Activated naive CD8-positive, alpha-beta T cell treated with anti-CD3 and anti-CD28 coated beads, Interleukin-2, amount 50 U/mL, for 16 hours (primary cell): ENCODE measurements around the gene CDH2.

ENCODE experiments used
- DNase-seq: peaks from one replicate; pipeline ENCODE4 v3.0.0-alpha.2; 2020; ENCODE audit warnings: low read depth, low spot score

The CDH2 gene

GRCh38 chr18:28168725-28169124, 8.2 kb downstream of the CDH2 start:
- no peak for DNase-seq

GRCh38 chr18:28167835-28168349, 9.0 kb downstream of the CDH2 start:
- DNase-seq: no peak

- DNase-seq: no peak
These were observed 12.0 kb downstream of the CDH2 start for GRCh38 chr18:28164771-28165483.

- no peak for DNase-seq
These were observed 13.6 kb downstream of the CDH2 start for GRCh38 chr18:28163201-28163775.

- DNase-seq: no peak
These were observed 15.0 kb downstream of the CDH2 start for GRCh38 chr18:28161608-28162599.

GRCh38 chr18:28159055-28159454, 17.9 kb downstream of the CDH2 start:
- no peak for DNase-seq

GRCh38 chr18:28158083-28158581, 18.8 kb downstream of the CDH2 start:
- no peak for DNase-seq

- no peak for DNase-seq
These were observed 23.4 kb downstream of the CDH2 start for GRCh38 chr18:28153485-28154065.

- no peak for DNase-seq
These were observed 24.2 kb downstream of the CDH2 start for GRCh38 chr18:28152754-28153153.

GRCh38 chr18:28152354-28152753, 24.6 kb downstream of the CDH2 start:
- DNase-seq: no peak

- no peak for DNase-seq
These were observed 25.5 kb downstream of the CDH2 start for GRCh38 chr18:28151434-28151833.

- no peak for DNase-seq
These were observed 26.0 kb downstream of the CDH2 start for GRCh38 chr18:28150925-28151324.

- DNase-seq: no peak
These were observed 27.0 kb downstream of the CDH2 start for GRCh38 chr18:28149810-28150420.

GRCh38 chr18:28147674-28148171, 29.2 kb downstream of the CDH2 start:
- DNase-seq: no peak

- no peak for DNase-seq
These were observed 33.2 kb downstream of the CDH2 start for GRCh38 chr18:28143725-28144124.

GRCh38 chr18:28138816-28139215, 38.1 kb downstream of the CDH2 start:
- no peak for DNase-seq

GRCh38 chr18:28136071-28136470, 40.9 kb downstream of the CDH2 start:
- DNase-seq: no peak

GRCh38 chr18:28134774-28135173, 42.2 kb downstream of the CDH2 start:
- DNase-seq: no peak

- no peak for DNase-seq
These were observed 44.8 kb downstream of the CDH2 start for GRCh38 chr18:28132084-28132483.

- DNase-seq: no peak
These were observed 48.3 kb downstream of the CDH2 start for GRCh38 chr18:28128659-28128980.
